Osteocyte (in vitro differentiated cells): ENCODE data around the gene TBX3. TPM values are rescaled to one million over a fixed set of nuclear protein-coding genes. Genes with fewer than 3 reads are reported as not detected.

Experiments
- DNase-seq: peaks from one replicate; pipeline ENCODE4 v3.0.0; 2021; ENCODE audit warnings: mixed read lengths; ENCODE audit not compliant: unreplicated experiment; ENCODE audit errors: extremely low spot score
- H3K27ac Mint-ChIP-seq: one replicate; pipeline ENCODE4 v1.8.0; 2021; ENCODE audit warnings: mild to moderate bottlenecking, mixed read lengths; ENCODE audit not compliant: unreplicated experiment
- H3K27me3 Mint-ChIP-seq: one replicate; pipeline ENCODE4 v1.8.0; 2021; ENCODE audit warnings: mixed read lengths; ENCODE audit not compliant: unreplicated experiment
- H3K36me3 Mint-ChIP-seq: one replicate; pipeline ENCODE4 v1.8.0; 2021; ENCODE audit warnings: mixed read lengths; ENCODE audit not compliant: unreplicated experiment
- H3K4me1 Mint-ChIP-seq: one replicate; pipeline ENCODE4 v1.8.0; 2021; ENCODE audit warnings: mixed read lengths; ENCODE audit not compliant: unreplicated experiment
- H3K4me3 Mint-ChIP-seq: one replicate; pipeline ENCODE4 v1.8.0; 2021; ENCODE audit warnings: mild to moderate bottlenecking, moderate library complexity, mixed read lengths; ENCODE audit not compliant: unreplicated experiment
- H3K9me3 Mint-ChIP-seq: one replicate; pipeline ENCODE4 v1.8.0; 2021; ENCODE audit warnings: mixed read lengths; ENCODE audit not compliant: unreplicated experiment
- CTCF ChIP-seq: fragments of 200-600 bp; sonication (generic); IDR thresholded peaks from 2 replicates; pipeline ENCODE4 v1.5.0; 2021; ENCODE audit warnings: antibody characterized with exemption, mild to moderate bottlenecking, moderate library complexity
- total RNA-seq: library from RNA; stranded (reverse); gene quantifications from 2 replicates; pipeline ENCODE4 v1.2.1, GENCODE V29; 2021

Gene TBX3
- total RNA-seq, 1 donor from 2014 or later, result 0.91 TPM

DNA sequence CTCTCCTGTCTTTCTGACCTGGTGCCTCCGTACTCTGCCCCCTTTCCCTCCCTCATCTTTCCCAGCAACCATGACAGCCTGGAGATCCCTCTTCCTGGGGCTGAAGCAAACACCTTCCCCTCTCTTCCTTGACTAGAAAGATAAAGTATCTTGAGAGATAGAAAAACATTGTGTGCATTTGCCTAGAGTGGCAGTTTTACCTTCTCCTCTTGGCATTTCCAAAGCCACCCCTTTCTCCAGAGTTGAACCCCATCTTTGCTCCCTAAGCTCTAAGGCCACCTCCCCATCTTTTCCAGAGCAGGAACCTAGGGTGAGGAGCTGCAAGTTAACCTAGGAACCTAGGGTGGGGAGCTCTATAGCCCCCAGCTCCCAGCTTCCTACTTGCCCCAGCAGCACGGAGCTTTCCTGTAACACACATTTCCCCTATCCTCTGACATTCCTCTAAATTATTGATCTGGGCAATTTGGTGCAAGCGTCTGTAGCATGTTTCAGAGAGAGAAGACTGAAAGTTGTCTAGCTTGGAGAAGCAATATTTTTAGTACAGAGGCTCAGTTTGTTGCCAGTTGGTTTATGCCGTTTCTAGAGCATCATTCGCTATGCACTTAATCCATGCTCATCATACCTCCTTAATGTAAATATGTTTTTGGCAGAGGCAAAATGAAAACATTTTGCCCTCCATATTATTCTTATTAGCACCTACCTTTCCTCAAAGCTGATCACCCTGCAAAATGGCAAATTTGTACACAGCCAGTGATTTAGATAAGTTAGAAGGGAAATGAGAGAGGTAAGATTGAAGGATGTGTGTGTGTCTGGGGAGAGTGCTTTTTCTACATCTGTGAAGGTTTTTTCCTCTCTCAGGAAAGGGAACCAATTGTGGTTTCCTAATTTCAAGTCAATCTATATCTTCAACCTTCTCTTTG is 5.4 kb upstream of the TBX3 start:
- no peaks in the 10 kb centered on the region for H3K36me3 Mint-ChIP-seq
- H3K27me3 Mint-ChIP-seq, result peaks cover 92% of the 10 kb centered on the region
- no peak overlapping the region for H3K4me3 Mint-ChIP-seq
- no peak for TF ChIP-seq CTCF
- no peak for DNase-seq
- H3K27ac Mint-ChIP-seq, result no peak overlapping the region
- H3K9me3 Mint-ChIP-seq, result no peaks in the 10 kb centered on the region
- peaks cover 20% of the 10 kb centered on the region for H3K4me1 Mint-ChIP-seq

DNA sequence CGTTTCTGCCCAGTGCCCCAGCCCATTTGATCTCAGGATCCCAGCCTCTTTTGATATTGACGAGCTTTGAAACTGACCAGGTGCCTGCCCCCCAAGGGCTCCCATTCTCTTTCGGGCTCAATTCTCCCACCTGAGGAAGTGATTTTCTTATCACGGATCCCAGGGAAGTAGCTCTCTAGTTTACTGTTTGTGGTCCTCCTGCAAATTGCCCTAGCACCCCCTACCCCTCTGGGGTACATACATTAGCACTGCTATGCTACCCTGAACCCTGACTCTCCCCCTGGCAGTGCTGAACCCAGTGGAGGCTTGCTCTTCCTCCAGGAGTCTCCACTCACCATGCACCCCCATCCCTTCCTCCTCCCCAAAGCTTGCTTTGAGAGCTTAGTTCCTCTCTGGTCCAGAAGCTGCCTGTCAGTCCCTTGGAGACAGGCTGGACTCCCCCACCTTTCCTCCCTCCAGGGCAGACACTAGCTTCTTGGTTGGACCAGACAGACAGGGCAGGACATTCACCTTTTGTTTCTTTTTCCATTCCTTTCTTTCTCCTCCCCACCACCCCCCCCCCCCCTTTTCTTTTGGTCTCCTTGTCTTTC is 4.4 kb upstream of the TBX3 start:
- no peaks in the 10 kb centered on the region for H3K36me3 Mint-ChIP-seq
- H3K4me3 Mint-ChIP-seq, result no peak overlapping the region
- H3K27me3 Mint-ChIP-seq, result peaks cover 89% of the 10 kb centered on the region
- no peaks in the 10 kb centered on the region for H3K9me3 Mint-ChIP-seq
- no peak overlapping the region for H3K27ac Mint-ChIP-seq
- H3K4me1 Mint-ChIP-seq, result peaks cover 29% of the 10 kb centered on the region
- TF ChIP-seq CTCF, result no peak
- no peak for DNase-seq

GRCh38 chr12:114687802-114688201 is 3.8 kb upstream of the TBX3 start:
- no peak overlapping the region for H3K27ac Mint-ChIP-seq
- TF ChIP-seq CTCF, result no peak
- DNase-seq, result no peak
- H3K4me3 Mint-ChIP-seq, result no peak overlapping the region
- peaks cover 35% of the 10 kb centered on the region for H3K4me1 Mint-ChIP-seq
- H3K27me3 Mint-ChIP-seq, result peaks cover 90% of the 10 kb centered on the region
- no peaks in the 10 kb centered on the region for H3K9me3 Mint-ChIP-seq
- H3K36me3 Mint-ChIP-seq, result no peaks in the 10 kb centered on the region

- no peaks in the 10 kb centered on the region for H3K9me3 Mint-ChIP-seq
- H3K4me3 Mint-ChIP-seq, result peak overlapping the region; percentile 29
- H3K36me3 Mint-ChIP-seq, result no peaks in the 10 kb centered on the region
- DNase-seq, result no peak
- peaks cover 38% of the 10 kb centered on the region for H3K4me1 Mint-ChIP-seq
- TF ChIP-seq CTCF, result no peak
- peaks cover 91% of the 10 kb centered on the region for H3K27me3 Mint-ChIP-seq
- H3K27ac Mint-ChIP-seq, result no peak overlapping the region
These were observed 3.0 kb upstream of the TBX3 start for GRCh38 chr12:114686773-114687500.

GRCh38 chr12:114686426-114686772 is 2.4 kb upstream of the TBX3 start:
- Mint-ChIP-seq H3K4me3 (peak overlapping the region; percentile 29), H3K27me3 (peaks cover 91% of the 10 kb centered on the region), H3K9me3 (no peaks in the 10 kb centered on the region), H3K4me1 (peaks cover 38% of the 10 kb centered on the region), H3K36me3 (no peaks in the 10 kb centered on the region), H3K27ac (no peak overlapping the region)
- no peak for DNase-seq
- no peak for TF ChIP-seq CTCF
